HG02610 (cell line): ENCODE measurements around the gene EXOSC2.
"Not testable (repeated sequence)": the region's sequence is repeated elsewhere in the genome, so short reads cannot be mapped to it uniquely, and the experiment has no call there.

ENCODE experiments used
- ATAC-seq: cut with Tn5 transposase; IDR thresholded peaks from one replicate; pipeline ENCODE4 v1.9.1; 2021; ENCODE audit warnings: mild to moderate bottlenecking, moderate library complexity; ENCODE audit not compliant: unreplicated experiment

EXOSC2 gene

DNA sequence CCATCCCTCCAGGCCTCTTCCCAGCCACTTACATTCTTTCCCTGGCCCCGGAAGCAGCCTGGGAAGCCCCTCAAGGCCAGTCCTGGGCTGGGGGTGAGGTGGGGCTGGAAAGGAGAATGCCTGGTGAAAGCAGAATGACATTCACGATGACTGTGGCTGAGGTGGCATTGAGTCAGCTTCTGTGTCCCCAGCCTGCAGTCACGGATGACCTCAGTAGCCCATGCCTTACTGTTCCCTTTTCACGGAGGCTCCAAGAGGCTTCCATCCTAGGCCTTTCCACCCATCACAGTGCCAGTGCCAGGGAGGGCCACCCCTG lies 26.5 kb upstream of the EXOSC2 start:
- no peak for ATAC-seq

- no peak for ATAC-seq
Observed at GRCh38 chr9:130668196-130668595, 25.4 kb upstream of the EXOSC2 start.

- ATAC-seq: no peak
Observed at GRCh38 chr9:130668659-130669058, 24.9 kb upstream of the EXOSC2 start.

DNA sequence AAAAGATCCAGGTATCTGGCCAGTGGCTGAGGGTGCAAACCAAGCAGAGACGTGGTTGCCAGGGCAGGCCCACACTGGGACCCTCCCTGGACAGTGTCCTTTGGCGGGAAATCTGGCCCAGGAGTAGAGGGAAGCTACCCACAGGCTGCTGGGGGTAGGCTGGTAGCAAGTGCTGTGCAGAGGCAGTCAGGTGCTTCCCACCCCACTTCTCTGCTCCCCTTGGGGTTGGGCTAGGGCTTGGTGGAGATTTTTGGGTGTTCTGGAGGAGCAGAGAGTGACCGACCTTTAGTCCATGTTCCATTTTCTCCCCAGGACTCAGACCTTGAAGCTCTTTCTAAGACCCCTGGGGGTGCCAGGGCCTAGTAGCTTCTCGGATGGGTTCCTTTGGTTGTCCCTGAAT lies 23.6 kb upstream of the EXOSC2 start:
- ATAC-seq: no peak

- ATAC-seq: no peak
Observed at GRCh38 chr9:130670644-130671043, 22.9 kb upstream of the EXOSC2 start.

DNA sequence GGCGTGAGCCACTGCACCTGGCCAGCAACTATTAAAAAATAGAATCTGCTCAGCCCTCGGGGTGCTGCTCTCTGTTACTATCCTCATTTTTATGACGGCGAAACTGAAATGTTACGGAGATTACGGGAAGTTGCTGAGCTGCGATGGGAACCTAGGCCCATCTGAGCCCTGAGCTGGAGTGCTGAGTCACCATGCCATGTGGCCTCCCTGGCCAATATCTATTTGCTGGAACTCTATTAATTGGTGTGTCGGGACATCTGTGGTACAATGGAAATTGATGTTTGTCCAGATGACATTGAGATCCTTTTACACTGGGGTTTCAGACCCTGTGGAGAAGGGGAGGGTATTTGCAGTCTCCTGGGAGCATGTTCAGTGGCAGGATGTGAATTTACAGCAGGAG lies 21.1 kb upstream of the EXOSC2 start:
- ATAC-seq: no peak

GRCh38 chr9:130672933-130673615 lies 20.5 kb upstream of the EXOSC2 start:
- no peak for ATAC-seq

DNA sequence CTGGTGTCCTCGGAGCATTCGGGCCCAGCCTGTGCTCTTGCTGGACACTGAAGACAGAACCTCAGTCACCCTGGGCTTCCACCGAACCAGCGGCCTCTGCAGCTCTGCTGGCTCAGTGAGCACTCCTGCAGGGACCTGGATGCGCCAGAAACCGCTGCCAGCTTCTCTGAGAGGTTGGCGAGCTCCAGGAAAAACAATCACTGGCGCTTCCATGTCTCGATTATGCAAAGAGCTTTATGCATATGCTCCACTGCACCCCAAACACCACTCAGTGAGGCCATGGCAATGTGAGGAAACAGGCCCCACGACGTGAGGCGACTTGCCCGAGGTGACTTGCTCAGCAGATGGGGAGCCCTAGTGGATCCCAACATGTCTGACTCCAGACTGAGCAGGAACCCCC lies 18.2 kb upstream of the EXOSC2 start:
- ATAC-seq: no peak

DNA sequence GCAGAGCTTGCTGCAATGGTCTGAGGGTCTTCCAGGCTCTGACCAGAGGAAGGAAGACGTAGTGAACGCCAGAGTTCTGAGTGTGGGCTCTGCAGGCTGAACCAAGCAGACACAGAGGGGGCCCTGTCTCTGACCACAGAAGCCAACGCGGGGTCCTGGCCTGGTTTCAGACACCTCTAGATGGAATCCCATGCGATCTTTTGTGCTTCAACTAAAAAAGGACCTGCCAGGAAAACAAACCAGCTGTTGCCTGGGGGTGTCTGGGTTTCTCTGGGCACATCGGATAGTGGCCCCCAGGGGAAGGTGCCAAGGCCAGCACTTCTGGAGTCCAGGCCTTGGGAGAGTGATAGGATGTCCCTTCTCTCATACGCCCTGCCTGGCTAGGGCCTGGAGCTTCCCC lies 16.3 kb upstream of the EXOSC2 start:
- no peak for ATAC-seq

GRCh38 chr9:130680836-130681768 lies 12.5 kb upstream of the EXOSC2 start:
- ATAC-seq: no peak

- ATAC-seq: no peak
Observed at GRCh38 chr9:130681769-130682420, 11.7 kb upstream of the EXOSC2 start.

DNA sequence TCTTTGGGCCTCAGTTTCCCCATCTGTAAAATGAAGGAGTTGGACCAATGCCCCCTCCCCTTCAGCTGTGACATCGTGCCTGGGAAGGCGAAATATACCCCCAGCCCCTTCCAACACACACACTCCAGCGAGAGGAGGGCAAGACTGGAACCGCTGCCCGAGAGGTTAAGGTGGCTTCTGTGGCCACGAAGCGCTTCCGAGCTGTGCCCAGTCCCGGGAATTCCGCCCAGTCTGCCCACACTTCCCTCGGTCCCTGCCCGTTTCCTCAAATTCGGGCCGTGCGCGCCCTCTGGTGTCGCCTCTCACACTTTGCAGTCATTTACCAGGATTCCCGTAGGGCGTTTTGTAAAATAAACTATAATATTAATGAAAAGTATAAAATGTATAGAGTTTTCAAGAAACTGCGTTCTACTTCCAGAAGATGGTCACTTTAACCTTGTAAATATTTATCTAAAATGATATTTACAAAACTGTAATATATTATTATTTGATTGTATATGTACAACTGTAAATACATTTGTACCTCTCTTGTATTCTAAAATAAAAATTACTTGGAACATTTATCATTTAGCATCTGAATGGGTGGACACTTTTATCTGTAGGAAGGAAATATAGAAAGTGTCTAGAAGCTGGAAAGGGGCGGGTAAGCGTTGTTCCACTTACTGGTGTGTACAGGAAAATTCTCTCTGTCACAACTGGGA lies 11.0 kb upstream of the EXOSC2 start:
- no peak for ATAC-seq

- ATAC-seq: no peak
Observed at GRCh38 chr9:130685104-130685503, 8.5 kb upstream of the EXOSC2 start.

DNA sequence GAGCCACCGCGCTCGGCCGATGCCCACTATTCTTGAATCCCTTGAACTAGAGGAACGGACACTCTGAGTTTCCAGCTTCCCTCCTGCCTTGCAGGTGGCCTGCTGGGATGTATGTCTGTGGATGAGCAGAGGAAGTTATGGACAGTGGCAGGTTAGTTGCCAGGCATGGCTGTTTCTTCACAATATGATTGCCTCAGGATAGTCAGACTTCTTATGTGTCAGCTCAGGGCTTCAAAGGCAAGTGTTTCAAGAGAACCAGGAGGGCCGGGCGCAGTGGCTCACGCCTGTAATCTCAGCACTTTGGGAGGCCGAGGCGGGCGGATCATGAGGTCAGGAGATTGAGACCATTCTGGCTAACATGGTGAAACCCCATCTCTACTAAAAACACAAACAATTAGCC lies 7.6 kb upstream of the EXOSC2 start:
- not testable (repeated sequence) for ATAC-seq

- ATAC-seq: no peak
Observed at GRCh38 chr9:130687615-130688014, 6.0 kb upstream of the EXOSC2 start.

GRCh38 chr9:130688072-130688471 lies 5.5 kb upstream of the EXOSC2 start:
- ATAC-seq: no peak

DNA sequence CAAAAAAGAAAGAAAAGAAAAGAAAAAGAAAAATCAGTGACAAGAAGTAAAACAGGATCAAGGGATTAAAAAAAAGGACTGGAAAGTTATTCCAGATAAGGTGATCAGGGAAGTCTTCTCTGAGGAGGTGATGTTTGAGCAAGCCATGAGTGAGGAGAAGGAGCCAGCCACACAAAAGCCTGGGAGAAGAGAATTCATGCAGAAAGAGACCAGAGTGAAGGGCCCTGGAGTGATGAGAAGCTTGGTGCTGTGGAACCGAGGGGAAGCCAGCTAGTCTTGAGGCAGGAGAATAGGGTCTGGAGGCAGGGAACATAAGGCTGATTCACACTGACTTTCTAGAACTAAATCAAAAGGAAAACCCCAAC lies 4.0 kb upstream of the EXOSC2 start:
- ATAC-seq: no peak

DNA sequence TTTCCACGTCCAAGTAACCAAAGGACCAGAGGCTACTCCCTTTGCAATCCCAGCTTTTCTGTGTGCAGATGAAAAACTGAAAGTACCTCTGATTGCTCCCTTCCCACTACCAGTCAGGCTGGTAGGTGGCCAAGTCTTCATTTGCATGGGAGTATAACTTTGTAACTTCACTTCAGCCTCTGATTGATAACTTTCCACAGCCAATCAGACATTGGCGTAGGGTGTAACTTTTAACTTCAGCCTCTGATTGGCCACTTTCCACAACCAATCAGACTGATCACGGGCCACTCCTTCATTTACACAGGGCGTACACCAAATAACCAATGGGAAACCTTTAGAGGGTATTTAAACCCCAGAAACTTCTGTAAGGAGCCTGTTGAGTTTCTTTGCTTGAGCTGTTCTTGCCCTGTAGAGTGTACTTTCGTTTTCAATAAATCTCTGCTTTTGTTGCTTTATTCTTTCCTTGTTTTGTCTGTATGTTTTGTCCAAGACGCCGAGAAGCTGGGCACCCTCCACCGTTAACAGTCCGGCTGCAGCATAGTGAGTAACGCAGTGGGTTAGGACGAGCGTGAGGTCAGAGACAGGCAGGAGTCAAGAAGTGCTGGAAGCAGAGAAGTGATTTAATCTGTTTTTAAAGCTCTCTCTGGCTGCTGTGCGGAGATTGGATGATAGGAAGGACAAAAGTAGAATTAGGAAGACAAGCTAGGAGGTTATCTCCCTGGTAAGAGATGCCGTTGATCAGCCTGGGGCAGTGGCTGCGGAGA lies 3.5 kb upstream of the EXOSC2 start:
- ATAC-seq: no peak

DNA sequence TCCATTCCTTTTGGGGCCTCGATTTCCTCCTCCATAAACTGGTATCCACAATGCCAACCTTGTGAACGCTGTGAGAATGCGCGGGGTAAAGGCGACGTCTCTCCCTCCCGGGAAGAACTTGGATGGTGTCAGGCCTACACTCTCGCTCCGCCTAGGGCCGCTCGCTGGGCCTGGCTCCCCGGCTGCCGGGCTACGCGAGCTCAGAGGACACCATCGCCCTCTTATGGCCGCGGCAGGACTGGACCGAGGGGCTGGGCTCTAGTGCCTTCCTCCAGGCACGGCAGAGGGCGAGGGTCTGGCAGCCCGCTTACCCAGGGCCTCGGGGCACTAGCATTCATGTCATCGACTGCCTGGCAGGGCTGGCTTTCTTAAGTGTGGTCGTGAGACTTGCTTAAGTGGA lies 1.3 kb upstream of the EXOSC2 start:
- no peak for ATAC-seq

DNA sequence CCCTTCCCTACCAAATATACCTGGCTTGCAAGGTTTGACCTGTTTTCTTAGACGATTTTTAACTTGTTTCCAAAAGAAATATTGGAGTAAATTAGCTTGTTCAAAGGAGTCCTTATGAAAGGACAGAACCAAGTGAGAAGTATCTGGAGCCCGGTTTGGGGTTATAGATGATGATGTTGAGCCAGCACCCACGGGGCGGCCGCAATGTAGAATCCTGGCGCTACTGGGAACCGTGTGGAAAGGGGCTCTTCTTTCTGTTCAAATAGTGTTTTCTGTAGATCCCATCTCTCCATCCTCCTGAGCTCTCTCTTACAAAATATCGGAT lies 517 bp upstream of the EXOSC2 start:
- no peak for ATAC-seq

- no peak for ATAC-seq
Observed at GRCh38 chr9:130694205-130694604, 625 bp downstream of the EXOSC2 start.
